ENCODE results near the gene ALKBH4.
"Not testable (repeated sequence)": the region's sequence is repeated elsewhere in the genome, so short reads cannot be mapped to it uniquely, and the experiment has no call there.

ALKBH4 gene

DNA sequence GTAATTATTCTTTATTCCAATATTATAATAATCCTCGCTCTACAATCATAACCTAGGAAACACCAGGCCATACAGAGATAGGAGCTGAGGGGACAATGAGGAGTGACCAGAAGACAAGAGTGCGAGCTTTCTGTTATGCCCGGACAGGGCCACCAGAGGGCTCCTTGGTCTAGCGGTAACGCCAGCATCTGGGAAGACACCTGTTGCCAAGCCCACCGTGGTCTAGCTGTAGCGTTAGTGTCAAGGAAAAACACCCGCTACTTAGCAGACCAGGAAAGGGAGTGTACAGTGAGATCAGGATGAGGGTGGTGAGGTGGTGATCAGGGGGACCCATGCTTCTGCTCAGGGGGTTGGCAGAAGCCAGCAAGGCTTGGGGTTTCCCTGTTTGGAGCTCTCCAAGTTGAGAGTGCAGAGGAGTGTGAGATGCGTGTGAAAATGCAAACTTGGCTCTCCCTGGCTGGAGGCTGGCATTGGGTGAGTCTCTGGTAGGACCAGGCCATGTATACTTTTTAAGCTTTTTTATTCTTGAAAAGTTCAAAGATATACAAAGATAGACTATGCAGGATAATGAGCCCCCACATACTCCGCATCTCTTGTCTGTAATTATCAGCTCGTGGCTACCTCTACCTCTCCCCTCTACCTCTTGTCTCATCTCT, 15.4 kb upstream of the ALKBH4 start:
- TF ChIP-seq, protein P1, sequence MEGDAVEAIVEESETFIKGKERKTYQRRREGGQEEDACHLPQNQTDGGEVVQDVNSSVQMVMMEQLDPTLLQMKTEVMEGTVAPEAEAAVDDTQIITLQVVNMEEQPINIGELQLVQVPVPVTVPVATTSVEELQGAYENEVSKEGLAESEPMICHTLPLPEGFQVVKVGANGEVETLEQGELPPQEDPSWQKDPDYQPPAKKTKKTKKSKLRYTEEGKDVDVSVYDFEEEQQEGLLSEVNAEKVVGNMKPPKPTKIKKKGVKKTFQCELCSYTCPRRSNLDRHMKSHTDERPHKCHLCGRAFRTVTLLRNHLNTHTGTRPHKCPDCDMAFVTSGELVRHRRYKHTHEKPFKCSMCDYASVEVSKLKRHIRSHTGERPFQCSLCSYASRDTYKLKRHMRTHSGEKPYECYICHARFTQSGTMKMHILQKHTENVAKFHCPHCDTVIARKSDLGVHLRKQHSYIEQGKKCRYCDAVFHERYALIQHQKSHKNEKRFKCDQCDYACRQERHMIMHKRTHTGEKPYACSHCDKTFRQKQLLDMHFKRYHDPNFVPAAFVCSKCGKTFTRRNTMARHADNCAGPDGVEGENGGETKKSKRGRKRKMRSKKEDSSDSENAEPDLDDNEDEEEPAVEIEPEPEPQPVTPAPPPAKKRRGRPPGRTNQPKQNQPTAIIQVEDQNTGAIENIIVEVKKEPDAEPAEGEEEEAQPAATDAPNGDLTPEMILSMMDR (IDR thresholded peaks at IDR 0.05; ENCODE audit: low read depth, low read length): peak; percentile 24
- DNase-seq (ENCODE audit: extremely low read depth, low read depth): not testable (repeated sequence)

DNA sequence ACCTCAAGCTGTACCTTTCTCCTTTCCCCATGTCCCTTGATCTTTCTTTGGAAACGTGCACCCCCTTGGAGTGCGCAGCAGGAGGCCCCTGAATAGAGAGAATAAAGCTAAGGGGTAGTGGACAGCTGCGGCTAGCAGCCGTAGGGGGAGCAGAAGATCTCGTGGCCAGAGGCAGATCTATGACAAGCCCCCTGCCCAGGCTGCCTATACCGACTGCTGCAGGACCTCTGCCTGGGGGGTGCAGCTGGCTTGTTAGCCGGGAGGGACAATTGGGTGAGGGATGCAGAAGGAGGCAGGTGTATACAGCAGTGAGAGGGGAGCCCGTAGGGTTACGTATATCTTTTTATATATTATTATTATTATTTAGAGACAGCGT, 14.5 kb upstream of the ALKBH4 start:
- not testable (repeated sequence) for DNase-seq (ENCODE audit: extremely low read depth, low read depth)

DNA sequence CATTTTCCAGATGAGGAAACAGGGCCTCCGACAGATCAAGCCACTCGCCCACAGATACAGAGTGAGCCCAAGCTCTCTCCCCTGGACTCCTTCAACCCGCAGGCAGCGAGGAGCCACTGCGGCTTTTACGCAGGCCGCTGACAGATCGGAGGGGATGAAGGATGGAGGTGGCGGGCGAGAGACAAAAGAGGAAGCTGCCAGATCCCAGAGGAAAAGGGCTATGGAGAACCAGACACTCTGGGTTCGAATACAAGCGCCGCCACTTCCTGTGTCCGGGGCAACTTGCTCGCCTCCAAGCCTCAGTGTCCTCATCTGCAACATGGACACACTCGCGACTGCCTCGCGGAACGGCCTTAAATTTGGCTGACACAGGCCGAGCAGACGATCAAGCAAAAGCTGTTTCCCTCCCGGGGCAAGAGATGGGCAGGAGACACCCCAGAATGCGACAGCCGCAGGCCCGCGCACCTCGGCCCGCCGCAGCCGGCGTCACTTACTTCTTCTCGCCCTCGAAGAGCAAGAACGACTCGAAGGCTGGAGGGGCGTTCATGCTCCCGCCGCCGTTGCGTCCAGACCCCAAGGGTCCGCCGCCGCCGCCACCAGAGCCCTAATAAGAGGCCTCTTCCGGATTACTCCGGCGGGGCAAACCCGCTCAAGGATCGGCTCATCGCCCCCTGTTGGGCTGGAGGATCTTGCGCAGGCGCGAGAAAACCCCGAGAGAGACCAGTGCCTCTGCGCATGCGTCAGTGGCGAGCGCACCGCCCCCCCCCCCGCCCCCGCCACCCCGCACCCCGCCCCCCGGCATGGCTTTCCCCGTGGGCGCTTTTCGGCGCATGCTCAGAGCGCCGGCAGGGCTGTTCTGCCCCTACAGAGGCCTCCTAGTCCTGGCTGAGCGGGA, 13.9 kb upstream of the ALKBH4 start, which contains the start of gene POLR2J:
Gene POLR2J, minus strand, starts transcription at position 609 of the 895 bp plus-strand sequence. Its CDS starts 62 bp downstream, at position 547.
- peak; percentile 29 for DNase-seq (ENCODE audit: extremely low read depth, low read depth)

DNA sequence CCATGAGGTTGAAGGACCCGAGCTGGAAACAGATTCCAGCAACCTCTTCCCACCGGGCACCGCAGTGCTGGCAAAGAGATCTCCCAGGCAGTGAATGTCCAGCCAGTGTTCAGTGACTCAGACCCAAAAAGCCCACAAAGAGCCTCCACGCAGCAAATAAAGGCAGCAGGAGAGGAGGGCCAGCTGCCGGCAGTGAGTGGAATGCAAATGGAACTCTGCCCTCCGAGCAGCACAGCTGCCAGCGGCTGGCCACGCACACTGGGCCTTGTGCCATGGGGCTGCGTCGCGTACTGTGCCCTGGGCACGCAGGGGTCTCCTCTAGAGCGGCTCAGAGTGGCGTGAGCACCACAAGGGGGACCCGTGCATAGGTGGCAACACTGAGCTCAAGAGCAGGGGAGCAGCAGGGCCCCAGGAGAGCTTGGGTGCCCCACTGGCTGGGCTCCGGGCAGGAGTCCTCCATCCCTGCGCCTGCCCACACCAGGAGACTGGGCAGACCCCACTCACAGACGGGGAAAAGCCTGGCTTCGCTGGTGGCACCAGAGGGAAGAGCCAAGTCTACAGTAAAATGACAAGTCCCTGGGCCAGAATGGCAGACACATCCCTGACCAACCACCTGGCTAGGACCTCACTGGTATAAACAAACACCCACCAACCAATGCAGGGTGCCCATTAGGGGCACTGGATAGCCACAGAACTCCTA, 10.2 kb upstream of the ALKBH4 start:
- not testable (repeated sequence) for DNase-seq (ENCODE audit: extremely low read depth, low read depth)

More for the DNA sequence above, 13.9 kb upstream of the ALKBH4 start, which contains the start of gene POLR2J:
- TF ChIP-seq, protein P1 (IDR thresholded peaks at IDR 0.05; ENCODE audit: low read depth, low read length): peak; percentile 24

DNA sequence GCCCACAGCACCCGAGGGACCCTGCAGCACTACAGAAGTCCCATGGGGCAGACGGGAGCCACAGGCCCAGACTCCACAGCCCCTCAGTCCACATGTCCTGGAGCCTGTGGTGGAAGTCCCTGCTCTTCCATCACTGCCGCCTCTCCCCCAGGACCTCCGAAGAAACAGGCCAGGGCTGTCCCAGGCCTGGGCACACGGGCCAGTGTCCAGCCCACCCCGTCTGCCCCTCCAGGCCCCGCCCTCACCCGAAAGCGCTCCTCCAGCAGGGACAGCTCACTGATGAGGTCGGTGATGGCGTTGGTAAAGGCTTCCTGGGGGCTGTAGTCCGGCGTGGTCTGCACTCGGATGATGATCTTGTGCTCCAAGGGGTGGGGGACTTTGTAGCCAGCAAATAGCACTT, 9.5 kb upstream of the ALKBH4 start:
- not testable (repeated sequence) for DNase-seq (ENCODE audit: extremely low read depth, low read depth)

DNA sequence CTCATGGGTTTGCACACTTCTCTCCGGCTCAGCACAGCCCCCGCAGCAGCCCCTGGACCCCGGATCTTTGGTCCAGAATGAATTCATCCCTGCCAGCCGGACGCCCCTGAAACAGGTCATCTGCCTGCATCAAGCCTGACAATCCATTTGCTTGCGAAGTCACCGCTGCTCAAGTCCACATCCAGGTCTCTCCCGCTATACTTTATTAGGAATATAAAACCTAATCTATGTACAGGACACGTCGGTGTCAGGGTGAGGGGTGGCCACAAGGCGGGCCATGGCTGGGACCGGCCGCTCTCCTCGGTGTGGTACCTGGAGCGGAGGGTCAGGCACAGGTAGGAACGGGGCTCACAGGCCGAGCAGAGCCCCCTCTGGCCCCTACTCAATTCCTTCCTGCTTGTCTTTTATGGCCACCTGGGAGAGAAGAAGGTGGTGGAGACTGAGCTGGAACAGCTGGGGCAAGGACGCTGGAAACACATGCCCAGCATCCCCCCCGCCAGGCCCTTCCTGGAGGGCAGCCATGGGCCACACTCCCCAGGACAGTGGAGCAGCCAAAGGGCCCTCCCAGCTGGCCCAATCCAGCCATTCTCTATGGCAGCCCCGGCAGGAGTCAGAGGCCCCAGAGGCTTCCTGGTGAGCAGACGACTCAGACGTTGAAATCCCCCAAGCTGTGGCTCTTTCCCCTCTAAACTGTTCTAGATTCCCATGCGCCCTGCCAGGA, 8.8 kb upstream of the ALKBH4 start:
- no peak for DNase-seq (ENCODE audit: extremely low read depth, low read depth)
- TF ChIP-seq, protein P1 (IDR thresholded peaks at IDR 0.05; ENCODE audit: low read depth, low read length): no peak

DNA sequence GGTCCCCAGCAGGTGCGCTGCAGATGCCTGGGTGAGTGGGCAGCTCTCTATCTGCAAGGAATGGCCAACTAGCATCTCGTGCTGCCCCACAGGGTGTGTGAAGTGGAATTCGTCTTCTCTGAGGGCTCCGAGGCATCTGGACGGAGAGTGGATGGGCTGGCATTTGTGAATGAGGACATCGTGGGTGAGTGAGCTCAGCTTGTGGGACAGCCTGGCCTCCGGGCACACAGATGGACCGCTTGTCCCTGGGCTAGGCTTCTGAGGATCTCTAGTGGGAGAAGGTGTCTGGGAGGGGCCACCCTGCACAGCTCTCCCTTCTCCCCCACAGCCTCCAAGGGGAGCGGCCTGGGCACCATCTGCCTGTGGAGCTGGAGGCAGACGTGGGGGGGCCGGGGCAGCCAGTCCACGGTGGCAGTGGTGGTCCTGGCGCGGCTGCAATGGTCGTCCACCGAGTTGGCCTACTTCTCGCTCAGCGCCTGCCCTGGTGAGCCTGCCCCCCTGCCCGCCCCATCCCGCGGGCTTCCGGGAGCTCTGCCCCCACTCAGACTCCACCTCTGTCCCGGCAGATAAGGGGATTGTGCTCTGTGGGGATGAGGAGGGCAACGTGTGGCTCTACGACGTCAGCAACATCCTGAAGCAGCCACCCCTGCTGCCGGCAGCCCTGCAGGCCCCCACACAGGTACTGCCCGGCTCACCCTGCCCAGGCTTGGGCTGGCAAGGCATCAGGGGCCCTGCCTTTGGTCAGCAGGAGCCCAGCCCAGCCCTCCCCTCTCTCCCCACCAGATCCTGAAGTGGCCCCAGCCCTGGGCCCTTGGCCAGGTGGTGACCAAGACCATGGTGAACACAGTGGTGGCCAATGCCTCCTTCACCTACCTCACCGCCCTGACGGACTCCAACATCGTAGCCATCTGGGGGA, 7.7 kb upstream of the ALKBH4 start:
- TF ChIP-seq, protein P1 (IDR thresholded peaks at IDR 0.05; ENCODE audit: low read depth, low read length): no peak
- no peak for DNase-seq (ENCODE audit: extremely low read depth, low read depth)

DNA sequence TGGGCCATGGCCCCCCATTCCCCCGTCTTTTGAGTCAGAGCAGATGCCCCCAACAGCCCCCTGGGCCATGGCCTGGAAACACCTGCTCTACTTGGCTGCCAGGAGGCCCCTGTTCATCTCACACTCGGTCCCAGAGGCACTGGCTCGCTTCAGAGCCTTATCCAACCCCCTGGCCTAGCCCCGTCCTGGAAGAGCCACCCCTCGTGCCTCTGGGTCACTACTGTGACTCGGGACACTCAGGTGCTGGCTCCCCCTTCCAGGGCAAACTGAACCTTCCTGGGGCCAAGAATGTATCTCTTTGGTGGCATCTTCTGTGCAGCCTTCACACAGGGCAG, 7.1 kb upstream of the ALKBH4 start:
- TF ChIP-seq, protein P1 (IDR thresholded peaks at IDR 0.05; ENCODE audit: low read depth, low read length): no peak
- no peak for DNase-seq (ENCODE audit: extremely low read depth, low read depth)

All from AG09319 (cell line).